ENCODE data around the gene LCAT. TPM values are rescaled to one million over a fixed set of nuclear protein-coding genes. Genes with fewer than 3 reads are reported as not detected.

LCAT gene
- total and polyA plus RNA-seq, 9 of the 15 experiments (the other 6 are each of a cell fraction or from before 2014, with no cell fraction given): 0.46 to 21.0 (median 5.0) TPM

- H3K4me2 ChIP-seq (ENCODE audit: insufficient read depth, low read length): no peak overlapping the region
- peaks cover 4% of the 10 kb centered on the region for H3K79me2 ChIP-seq (ENCODE audit: control insufficient read depth, insufficient read depth, low read length)
- no peak overlapping the region for H3K4me3 ChIP-seq
- ChIA-PET CTCF (ENCODE audit: low intra/inter-chr PET ratio) (interaction anchor here (1.4 kb wide), 1 partner anchor 126 kb away, joined by 6 read pairs; no protein-coding TSS in a partner anchor), POLR2A (interaction anchor here (0.6 to 1.2 kb wide), 6 partner anchors 8 to 286 kb away, joined by 3 to 8 read pairs (median 3); partner anchors contain the start of gene CTRL)
- WGBS (ENCODE audit: insufficient coverage, low coverage, missing lambda C conversion rate): 71% methylated on average over 6 of the region's 6 CpGs
- H3K27ac ChIP-seq (ENCODE audit: extremely low read depth, low read depth, low read length): no peak overlapping the region
- intact Hi-C loops (cut with micrococcal nuclease): no loop called here
- in situ Hi-C loops (cut with MboI): no loop called here
- no peak overlapping the region for H2AFZ ChIP-seq (ENCODE audit: low read depth, low read length)
- H3K9me3 ChIP-seq (replicated peaks; ENCODE audit: control insufficient read depth, insufficient read depth, low read depth, low read length): no peaks in the 10 kb centered on the region; the same call in 1 of the 2 replicates
- TF ChIP-seq SMC3 (conservative IDR thresholded peaks at IDR 0.05; ENCODE audit: insufficient read depth, low read depth, low read length) (peak; percentile 35; the same call in 1 of the 2 replicates), HNRNPUL1 (IDR thresholded peaks at IDR 0.05; ENCODE audit: low read length) (no peak), BDP1 (IDR thresholded peaks at IDR 0.05; ENCODE audit: insufficient read depth, insufficient read length) (no peak), XRCC5 (IDR thresholded peaks at IDR 0.05; ENCODE audit: low read depth, low read length) (peak; percentile 39; the same call in 1 of the 2 replicates), CTCF (IDR thresholded peaks at IDR 0.05 in 2 of 3, conservative IDR thresholded peaks at IDR 0.05 in 1 of 3; ENCODE audit: insufficient read depth in 2 of 3, low read depth in 1 of 3, low read length in 3 of 3) (peak; percentile 78 to 88 (median 86)), RBM34 (IDR thresholded peaks at IDR 0.05; ENCODE audit: borderline replicate concordance, insufficient read depth, low read length) (no peak), YY1 (IDR thresholded peaks at IDR 0.05; ENCODE audit: borderline replicate concordance in 1 of 3, control insufficient read depth in 1 of 3, extremely low read depth in 1 of 3, insufficient read depth in 3 of 3, insufficient read length in 1 of 3, insufficient replicate concordance in 2 of 3, low read depth in 1 of 3, low read length in 2 of 3) (peak in 1 of 3 experiments; percentile 24), BRD9 (IDR thresholded peaks at IDR 0.05; ENCODE audit: low read depth, partially characterized antibody) (no peak), CC2D1A (IDR thresholded peaks at IDR 0.05) (0 out of 2 replicates have a peak, but pooled peaks have one; percentile 43), ZSCAN32 (CRISPR knock-in tag; IDR thresholded peaks at IDR 0.05) (0 out of 2 replicates have a peak, but pooled peaks have one; percentile 62), CTBP1 (IDR thresholded peaks at IDR 0.05; ENCODE audit: borderline replicate concordance) (peak; percentile 44; the same call in 1 of the 2 replicates), ZFP36 (IDR thresholded peaks at IDR 0.05; ENCODE audit: low read depth, low read length, partially characterized antibody) (peak; percentile 19), RAD21 (CRISPR knock-in tag; conservative IDR thresholded peaks at IDR 0.05 in 1 of 2, IDR thresholded peaks at IDR 0.05 in 1 of 2) (peak; percentile 15 to 60; a peak in 3 of 4 replicates), TFAP4 (CRISPR knock-in tag; IDR thresholded peaks at IDR 0.05; ENCODE audit: borderline replicate concordance) (peak; percentile 27; the same call in 1 of the 2 replicates), MAZ (CRISPR knock-in tag; conservative IDR thresholded peaks at IDR 0.05 in 1 of 2, IDR thresholded peaks at IDR 0.05 in 1 of 2) (0 out of 4 replicates have a peak, but pooled peaks of 1 of the 2 experiments have one; percentile 22), TAF15 (IDR thresholded peaks at IDR 0.05; ENCODE audit: low read depth, low read length) (no peak), FOXK1 (CRISPR knock-in tag; IDR thresholded peaks at IDR 0.05; ENCODE audit: borderline replicate concordance) (no peak)
- H3K9me1 ChIP-seq (ENCODE audit: control insufficient read depth, insufficient read depth, low read length): no peaks in the 10 kb centered on the region
- DNase-seq (ENCODE audit: extremely low read depth in 1 of 4, low spot score in 3 of 4) (peak; percentile 50 to 71 (median 68)), FAIRE-seq (peak; percentile 93), ATAC-seq (peak; percentile 88)
- no TSS peak for BruUV-seq (replicated peaks)
- H3K4me1 ChIP-seq (replicated peaks in 1 of 2; ENCODE audit: control insufficient read depth in 2 of 2, insufficient read depth in 2 of 2, low read length in 2 of 2): peaks cover 12 to 69% of the 10 kb centered on the region in 2 experiments
- no peaks in the 10 kb centered on the region for H3K27me3 ChIP-seq (ENCODE audit: control insufficient read depth in 2 of 2, insufficient read depth in 2 of 2, low read length in 2 of 2)
- H3K36me3 ChIP-seq (ENCODE audit: control insufficient read depth, insufficient read depth, low read length): peaks cover 65% of the 10 kb centered on the region; the same call in 2 of the 3 replicates
- peaks cover 16% of the 10 kb centered on the region; the same call in 1 of the 2 replicates for H4K20me1 ChIP-seq (replicated peaks; ENCODE audit: control insufficient read depth, insufficient read depth, low read length)
- H3K9ac ChIP-seq (ENCODE audit: insufficient read depth in 1 of 2, low read depth in 2 of 2, low read length in 2 of 2): peak overlapping the region in 1 of 2 experiments; percentile 63; a peak in 1 of 4 replicates
These were observed 1.8 kb downstream of the LCAT start for GRCh38 chr16:67942200-67942509.
